HG02642 (cell line): ENCODE results near the gene LCE5A.
"Not testable (repeated sequence)": the region's sequence is repeated elsewhere in the genome, so short reads cannot be mapped to it uniquely, and the experiment has no call there.

Source experiments
- ATAC-seq: cut with Tn5 transposase; IDR thresholded peaks from one replicate; pipeline ENCODE4 v1.9.1; 2021; ENCODE audit warnings: mild to moderate bottlenecking; ENCODE audit not compliant: unreplicated experiment, poor library complexity

The LCE5A gene, protein sequence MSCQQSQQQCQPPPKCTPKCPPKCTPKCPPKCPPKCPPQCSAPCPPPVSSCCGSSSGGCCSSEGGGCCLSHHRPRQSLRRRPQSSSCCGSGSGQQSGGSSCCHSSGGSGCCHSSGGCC

DNA sequence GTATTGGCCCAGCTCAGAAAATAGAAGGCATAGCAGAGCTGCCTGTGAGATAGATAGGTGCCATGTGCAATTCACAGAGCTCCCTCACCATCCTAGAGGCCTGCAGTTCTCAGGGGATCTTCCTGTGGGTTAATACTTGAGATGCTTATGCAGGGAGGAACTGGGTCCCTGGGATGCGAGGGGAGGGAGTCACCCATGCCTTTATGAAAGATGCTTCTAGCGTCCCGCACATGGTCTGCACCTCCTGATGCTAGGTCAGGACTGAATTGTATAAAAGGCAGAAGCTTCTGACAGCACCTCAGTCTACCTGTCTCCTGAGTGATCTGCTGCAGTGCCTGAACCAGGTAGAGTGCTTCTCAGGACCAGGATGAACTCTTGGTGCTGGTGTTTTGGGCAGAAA is at the start of gene LCE5A:
LCE5A (plus strand) TSS at position 301 of the 400 bp plus-strand sequence. CDS start 732 bp downstream, outside the sequence.
- no peak for ATAC-seq

DNA sequence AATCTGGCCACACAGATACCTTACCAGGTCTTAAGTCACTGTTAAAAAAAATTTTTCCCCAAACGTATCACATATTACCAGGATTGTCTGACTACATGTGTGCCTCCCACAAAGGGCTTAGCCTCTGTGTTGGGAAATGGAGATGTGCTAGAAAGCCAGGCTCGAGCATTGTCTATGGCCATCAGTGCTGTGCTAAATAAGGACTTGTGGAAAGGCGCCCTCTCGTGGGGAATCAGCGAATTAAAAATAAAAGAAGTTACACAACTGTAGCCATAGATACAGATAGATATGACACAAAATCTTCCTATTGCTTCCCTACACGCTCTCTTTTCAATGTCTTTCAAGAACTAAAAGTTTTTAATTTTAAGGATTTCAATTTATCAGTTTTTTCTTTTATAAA is 49.1 kb upstream of the LCE5A start:
- ATAC-seq = no peak

DNA sequence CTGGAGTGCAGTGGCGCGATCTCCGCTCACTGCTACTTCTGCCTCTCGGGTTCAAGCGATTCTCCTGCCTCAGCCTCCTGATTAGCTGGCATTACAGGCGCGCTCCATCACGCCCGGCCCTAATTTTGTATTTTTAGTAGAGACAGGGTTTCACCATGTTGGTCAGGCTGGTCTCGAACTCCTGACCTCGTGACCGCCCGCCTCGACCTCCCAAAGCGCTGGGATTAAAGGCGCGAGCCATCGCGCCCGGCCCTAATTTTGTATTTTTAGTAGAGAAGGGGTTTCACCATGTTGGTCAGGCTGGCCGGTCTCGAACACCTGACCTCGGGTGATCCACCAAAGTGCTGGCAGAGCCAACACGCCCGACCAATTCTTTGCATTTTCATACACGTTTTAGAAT is 48.0 kb upstream of the LCE5A start:
- no peak for ATAC-seq

DNA sequence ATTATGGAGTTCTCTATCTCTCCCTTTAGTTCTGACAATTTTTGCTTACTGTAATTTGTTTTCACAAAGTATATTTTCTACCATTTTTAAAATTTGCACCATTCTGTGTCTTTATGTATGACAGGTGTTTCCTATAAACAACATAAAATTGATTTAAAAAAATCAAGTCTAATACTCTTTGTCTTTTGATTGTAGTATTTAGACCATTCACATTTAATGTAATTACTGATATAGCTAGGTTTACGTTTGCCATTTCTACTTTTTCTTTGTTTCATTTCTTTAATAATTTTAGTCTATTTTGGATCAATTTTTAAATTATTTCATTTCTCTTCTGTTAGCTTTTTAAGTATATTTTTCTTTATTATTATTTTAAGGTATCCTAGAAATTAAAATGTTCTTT is 44.4 kb upstream of the LCE5A start:
- ATAC-seq = no peak

DNA sequence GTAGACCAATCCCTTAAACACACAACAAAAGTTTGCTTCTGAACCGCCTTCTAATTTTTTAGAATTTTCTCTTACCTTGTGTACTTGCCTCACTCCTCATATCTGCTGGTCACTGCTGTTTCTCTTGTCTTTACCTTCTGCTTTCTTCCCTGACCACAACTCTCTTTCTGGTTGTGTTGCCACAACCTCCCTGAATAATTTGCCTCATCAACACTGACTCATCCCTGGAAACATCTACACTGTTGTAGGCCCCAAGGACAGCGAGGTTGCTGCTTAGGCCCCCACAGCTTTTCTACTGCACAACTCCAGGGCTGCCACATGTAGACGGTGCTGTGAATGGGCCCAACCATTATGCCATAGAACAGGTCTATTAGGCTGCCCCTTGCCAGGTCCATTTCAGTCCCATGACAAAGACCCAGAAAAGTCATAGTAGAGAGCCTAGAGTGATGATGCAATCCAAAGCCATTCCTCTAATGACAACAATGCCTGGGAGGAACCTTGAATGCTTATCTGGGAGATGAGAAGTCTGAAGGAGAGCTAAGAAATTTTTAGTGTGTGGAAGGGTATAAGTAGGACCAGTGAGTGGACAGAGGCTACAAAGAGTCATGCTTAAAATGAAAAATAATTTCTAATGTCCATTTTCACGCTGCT is 36.6 kb upstream of the LCE5A start:
- ATAC-seq = no peak

DNA sequence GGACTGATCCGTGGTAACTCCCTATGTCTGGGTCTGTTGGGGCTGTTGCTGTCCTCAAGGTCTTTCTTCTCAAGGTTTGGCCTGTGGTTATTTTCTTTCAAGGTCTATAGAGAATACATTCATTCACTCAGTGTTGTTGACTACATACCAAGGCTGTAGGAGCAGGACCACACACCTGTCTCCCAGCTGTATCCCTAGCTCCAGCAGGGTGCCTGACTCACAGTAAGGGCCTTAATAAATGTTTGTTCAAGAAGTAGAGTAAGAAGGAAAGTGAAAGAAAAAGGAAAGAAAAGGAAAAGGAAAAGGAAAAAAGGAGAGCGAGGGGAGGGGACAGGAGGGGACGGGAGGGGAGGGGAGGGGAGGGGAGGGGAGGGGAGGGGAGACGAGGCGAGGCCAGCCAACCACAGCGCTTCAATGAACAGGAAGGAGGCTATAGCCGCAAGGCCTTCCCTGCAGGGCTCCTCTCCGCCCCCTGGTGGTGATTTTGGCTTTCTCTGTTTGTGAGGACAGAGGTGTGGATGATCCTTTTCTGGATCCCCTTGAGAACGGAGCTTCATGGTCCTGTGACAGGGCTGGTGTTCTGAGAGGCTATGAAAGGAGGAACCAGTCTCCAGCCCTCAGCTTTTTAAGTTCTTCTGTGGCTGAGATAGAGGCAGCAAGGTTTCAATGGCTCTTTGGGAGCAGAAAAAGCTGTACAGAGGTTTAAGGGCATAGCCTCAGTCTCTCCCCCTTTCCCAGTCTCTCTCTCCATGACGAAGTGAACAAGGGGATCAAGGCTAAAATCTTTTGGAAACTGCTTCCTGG is 30.6 kb upstream of the LCE5A start:
- ATAC-seq = no peak

DNA sequence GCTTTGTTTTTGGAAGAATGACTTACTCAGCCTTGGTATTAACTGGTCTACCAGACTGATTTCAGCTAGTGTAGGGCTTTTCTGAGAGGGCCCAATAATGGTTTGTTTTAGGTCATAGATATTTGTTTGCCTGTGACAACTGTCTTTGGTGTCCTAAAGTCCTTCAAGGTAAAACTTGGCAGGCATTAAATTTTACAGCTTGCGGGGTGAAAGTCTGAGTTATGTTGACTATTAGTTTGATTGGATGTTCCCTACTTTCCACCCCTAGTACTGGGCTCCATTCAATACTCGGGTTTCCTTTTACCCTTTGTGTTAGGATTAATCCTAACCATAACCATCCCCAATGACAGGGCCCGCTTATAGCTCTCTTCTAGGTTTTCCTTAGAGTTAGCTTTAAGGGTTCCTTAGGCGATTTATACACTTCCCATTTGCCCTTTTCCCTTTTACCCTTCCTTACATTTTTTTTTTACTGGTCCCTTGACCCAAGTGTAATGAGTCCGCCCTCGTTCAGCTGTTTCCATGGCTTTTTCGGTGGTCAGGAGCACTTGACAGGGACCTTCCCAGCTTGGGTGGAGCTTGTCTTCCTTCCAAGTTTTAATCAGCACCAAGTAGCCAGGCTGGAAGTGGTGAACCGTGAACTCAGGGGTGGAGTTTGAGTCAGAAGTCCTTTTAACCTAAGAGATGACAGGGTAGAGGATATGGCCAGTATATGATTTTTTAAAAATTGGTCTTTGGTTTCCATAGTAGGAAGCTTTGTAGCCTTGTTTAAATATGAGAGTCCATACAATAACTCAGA is 28.5 kb upstream of the LCE5A start:
- ATAC-seq = no peak

DNA sequence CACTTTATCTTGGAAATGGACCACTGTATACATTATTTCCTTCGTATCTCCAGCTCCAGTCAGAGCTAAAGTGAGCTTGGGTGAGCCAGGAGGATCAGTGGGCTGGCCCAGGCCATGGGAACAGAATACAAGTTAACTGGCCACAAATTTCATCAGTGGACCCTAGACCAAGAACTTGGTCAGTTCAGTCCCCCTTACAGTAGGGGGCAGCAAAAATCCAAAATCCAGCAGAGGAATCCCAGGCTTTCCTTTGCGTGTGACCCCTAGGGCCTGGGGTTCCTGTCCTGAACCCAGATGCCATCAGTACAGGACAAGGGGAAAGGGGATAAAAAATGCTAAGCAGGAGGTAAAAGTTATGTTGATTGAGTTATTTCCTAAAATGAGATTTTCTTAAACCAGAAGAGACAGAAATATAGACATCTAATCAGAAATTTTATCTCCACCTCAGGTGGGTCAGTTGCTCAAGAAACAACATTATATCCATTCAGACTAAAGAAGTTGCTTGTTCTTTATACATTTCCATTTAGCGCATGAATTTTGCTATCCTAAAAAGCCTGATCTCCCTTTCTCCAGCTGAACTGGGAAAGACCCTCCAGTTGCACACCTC is 24.1 kb upstream of the LCE5A start:
- ATAC-seq = no peak

DNA sequence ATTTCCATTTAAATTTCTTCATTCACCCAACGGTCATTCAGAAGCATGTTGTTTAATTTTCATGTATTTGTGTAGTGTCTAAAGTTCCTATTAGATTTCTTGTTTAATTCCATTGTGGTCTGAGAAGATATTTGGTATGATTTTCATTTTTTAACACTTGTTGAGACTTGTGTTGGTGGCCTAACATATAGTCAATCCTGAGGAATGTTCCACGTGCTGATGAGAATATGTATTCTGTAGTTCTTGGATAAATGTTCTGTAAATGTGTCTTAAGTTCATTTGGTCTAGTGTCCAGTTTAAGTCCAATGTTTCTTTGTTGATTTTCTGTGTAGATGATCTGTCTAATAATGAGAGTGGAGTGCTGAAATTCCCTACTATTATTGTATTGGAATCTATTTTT is 22.7 kb upstream of the LCE5A start:
- ATAC-seq = no peak

DNA sequence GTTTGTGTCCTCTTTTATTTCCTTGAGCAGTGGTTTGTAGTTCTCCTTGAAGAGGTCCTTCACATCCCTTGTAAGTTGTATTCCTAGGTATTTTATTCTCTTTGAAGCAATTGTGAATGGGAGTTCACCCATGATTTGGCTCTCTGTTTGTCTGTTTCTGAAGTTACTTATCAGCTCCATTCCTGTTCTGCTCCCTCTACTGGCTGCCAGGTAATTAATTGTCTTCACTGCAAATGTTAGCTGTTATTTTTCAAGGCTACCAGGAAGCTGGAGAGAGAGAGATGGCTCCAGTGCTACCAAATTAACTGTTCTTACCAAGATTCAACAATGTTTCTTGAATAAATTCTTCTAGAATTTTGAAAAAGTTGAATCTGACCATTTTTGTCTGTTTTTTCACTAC is 19.1 kb upstream of the LCE5A start:
- not testable (repeated sequence) for ATAC-seq

DNA sequence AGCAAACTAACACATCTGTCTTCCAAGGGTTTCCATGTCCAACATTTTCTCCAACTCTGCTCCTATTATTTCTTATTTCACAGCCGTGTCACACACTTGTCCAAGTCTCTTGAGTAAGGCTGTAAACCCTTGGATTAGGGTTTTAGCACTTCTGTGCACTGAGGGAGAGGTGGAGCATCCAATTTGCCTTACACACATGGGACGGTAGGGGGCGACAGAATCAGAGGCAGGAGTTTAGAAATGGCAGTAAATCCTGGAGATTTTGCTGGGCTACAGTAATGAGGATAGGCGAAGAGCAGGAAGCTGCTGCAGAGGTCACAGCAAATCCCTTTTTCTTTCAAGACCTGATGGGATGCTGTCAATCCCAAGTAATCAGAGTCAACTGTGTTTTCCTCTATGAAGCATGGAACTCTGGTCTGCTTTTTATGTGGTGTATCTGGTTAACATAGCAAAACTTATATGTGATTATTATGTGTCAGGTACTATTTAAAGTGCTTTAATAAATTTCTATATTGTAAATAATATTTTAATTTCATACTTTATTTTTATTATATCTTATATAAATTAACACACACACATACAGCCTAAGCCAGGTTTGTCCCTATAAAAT is 15.4 kb upstream of the LCE5A start:
- no peak for ATAC-seq

DNA sequence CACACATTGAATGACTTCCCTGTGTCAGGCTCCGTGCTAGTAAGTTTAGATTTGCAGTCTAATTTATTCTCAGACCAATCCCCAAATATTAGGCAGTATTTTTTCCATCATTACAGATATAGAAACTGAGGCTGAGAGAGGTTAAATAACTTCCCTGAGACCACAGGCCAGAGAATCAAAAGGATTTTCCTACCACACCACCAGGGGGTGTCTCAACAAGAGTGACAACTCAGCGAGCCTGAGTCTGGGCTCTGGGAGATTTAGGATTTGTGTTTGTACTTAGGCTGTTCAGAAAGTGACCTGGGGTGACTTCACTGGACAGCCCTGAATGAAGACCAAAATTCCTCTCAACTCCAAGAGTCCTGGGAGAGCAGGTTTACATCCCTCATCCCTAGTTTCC is 13.3 kb upstream of the LCE5A start:
- no peak for ATAC-seq

DNA sequence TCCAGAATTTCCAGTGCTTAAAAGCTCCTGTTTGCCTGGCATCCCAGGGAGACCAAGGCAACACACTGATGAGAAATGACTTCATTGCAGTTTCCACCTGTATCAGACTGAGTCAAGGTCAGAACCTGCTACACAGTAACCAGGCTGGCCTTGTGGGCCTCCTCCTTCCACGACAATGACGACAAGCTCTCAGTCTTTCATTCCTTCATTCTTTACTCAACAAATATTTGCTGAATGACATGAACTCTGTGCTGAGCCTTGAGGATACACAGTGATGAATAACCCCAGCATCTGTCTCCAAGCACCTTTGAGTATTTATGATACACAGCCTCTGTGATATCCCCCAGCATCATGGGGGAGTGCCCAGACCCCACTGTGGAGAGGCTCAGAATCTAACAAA is 8.9 kb upstream of the LCE5A start:
- no peak for ATAC-seq

DNA sequence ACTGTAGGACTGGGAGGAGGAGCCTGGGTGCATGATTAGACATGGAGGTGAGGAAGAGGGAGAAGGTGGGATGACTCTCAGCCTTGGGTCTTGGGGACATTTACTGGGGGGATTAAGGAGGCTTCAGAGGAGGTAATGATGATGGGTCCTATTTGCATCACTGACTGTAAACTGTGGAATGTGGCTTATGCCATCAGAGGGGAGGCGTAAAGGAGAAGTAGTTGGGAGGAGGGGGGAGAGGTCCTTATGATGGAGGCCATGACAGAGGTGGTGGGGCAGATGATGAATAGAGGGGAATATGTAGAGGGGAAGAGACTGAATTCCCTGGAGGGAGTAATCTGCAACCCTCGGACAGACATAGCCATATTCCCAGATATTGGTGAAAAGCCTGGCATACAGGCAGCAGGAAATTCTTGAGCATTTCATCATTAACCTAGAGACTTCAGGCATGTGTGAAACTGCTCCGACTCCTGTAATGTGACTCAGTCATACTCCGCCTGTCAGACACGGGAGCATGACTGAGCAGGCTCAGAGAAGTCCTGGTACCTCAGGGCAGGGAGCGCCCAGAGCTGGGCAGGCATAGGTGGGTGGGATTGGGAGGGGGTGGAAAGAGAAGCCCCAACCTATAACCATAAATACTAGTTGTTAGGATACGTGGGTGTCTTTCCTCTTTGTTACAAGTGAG is 8.0 kb upstream of the LCE5A start:
- ATAC-seq = no peak

DNA sequence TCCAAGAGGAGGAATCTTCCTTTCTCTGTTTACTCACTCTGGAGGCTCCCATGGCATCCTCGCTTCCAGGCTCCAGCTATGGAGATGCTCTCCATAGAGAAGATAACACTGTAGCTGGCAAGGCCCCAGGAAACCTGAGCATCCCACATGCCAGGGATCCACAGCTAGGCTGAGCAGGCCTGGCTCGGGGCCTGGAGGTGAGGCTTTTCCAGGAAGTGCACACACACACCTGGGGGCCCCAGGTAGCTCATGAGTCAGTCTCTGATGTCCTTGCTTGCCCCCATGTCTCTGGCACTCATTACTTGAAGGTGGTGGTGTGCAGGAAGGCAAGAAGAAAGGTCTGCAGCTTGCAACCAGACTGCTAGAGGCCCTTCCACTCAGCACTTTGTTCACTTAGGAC is 5.5 kb upstream of the LCE5A start:
- ATAC-seq = no peak

DNA sequence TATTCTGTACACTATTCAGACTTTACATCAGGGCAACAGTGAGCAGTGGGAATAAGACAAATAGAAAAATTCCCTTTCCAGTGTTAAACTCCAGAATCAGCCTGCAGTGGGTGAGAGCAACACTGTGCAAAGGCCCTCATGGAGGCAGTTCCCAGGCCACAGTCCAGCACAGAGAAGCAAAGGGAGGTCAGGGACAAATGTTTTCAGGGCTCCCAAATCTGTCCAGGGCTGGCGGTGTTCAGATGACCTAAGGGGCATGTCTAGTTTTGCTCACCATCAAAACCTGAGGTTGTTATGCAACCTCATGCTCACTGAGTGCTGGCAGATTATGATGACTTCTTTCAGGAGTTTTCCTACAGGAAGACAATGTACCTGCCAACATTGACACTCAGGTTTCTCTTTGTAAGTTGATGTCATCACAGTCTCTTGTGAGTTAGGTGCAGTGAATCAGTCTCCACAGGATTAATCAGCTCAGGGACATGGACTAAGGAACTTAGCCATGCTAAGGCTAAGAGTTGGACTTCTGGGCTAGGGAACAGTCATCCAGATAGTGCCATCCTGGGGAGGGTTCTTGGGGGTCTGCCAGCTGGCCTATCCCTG is 3.6 kb upstream of the LCE5A start:
- no peak for ATAC-seq

DNA sequence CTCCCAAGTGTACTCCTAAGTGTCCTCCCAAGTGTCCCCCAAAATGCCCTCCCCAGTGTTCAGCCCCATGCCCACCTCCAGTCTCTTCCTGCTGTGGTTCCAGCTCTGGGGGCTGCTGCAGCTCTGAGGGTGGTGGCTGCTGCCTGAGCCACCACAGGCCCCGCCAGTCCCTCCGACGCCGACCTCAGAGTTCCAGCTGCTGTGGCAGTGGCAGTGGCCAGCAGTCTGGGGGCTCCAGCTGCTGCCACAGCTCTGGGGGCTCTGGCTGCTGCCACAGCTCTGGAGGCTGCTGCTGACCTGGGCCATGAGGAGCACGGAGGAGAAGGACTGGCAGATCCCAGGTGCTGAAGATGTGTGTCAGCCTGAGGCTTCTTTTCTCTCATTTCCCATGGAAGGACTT is 993 bp downstream of the LCE5A start:
- ATAC-seq = no peak

DNA sequence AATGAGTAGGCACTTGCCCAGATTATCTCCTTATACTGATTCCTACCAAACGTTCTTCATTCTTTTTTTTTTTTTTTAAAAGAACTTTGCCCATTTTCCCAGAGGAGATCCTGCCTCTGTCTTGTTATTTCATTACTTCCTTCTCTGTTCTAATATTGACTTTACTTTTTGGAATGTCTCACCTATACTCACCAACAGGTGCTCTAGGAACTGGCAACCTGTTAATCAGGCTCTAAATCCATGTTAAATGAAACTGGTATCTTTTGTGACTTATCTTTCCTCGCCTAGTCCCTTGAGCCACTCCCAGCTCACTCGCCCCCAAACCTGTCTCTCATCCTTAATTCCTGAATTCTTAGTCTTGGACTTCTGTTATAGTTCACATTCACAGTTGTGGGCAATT is 2.5 kb downstream of the LCE5A start:
- no peak for ATAC-seq

DNA sequence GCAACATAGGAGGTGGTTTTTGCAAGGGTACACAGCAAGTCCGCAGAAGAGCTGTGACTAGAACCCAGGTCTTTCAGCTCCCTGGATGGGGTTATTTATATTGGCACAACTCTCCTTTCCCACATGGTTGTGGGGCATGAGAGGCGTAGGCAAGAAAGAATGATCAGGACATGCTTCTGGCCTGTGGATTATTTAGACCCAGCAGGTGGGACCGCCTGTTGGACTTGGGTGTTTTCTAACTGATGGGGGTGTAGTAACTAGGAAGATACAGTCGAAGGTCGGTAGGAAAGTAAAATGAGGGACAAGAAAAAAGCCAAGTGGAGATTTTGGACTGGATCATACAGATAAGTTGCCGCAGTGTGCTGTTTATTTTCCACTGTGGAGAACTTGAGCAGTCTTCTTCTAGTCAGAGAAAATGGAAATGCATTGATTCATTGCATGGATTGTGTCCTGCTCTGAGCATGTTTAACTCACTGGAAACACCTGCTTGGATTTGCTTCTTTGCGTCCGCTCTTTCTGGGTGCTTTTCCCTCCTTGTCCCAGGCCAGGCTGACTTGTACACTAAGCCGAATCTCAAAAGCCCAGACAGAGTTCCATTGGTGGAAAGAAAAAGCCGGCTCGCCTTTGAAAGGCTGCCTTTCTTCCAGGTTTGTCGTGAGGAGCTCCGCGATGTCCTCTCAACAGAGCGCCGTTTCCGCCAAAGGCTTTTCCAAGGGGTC is 4.3 kb downstream of the LCE5A start:
- ATAC-seq = no peak
